Fibroblast of the aortic adventitia (primary cell): ENCODE results near the gene SLC9A9. TPM values are rescaled to one million over a fixed set of nuclear protein-coding genes. Genes with fewer than 3 reads are reported as not detected.
A peak's percentile ranks its signal among the peaks of the same experiment; 100 is the strongest.

Experiments
- DNase-seq: peaks from one replicate; pipeline ENCODE4 v3.0.0-alpha.2; 2010; ENCODE audit warnings: low read depth
- H3K4me3 ChIP-seq: 2 replicates; pipeline ENCODE4 v1.5.1; 2011; ENCODE audit warnings: low read depth, mild to moderate bottlenecking, control low read depth, low read length, moderate library complexity
- CTCF ChIP-seq: IDR thresholded peaks from 2 replicates; pipeline ENCODE4 v1.5.1; 2011; ENCODE audit warnings: mild to moderate bottlenecking, low read length, control low read depth, inconsistent platforms; ENCODE audit not compliant: insufficient read depth
- total RNA-seq: library from RNA; depleted of rRNA; stranded (reverse); fragments of >200 nt; gene quantifications from 2 replicates; pipeline ENCODE4 v1.2.3, GENCODE V29; 2012; ENCODE audit warnings: low replicate concordance

The SLC9A9 gene
- total RNA-seq, 1 donor = 23.8 TPM

- TF ChIP-seq CTCF = no peak
Measured at GRCh38 chr3:143727391-143727790, 120.9 kb downstream of the SLC9A9 start.

GRCh38 chr3:143726727-143727126 is 121.5 kb downstream of the SLC9A9 start:
- no peak for DNase-seq
- H3K4me3 ChIP-seq = no peak overlapping the region
- no peak for TF ChIP-seq CTCF

More at GRCh38 chr3:143727391-143727790, 120.9 kb downstream of the SLC9A9 start:
- no peak overlapping the region for H3K4me3 ChIP-seq
- DNase-seq = peak; percentile 28

- no peak overlapping the region for H3K4me3 ChIP-seq
- no peak for DNase-seq
- TF ChIP-seq CTCF = no peak
Measured at GRCh38 chr3:143720381-143720780, 127.9 kb downstream of the SLC9A9 start.

- no peak for TF ChIP-seq CTCF
- no peak for DNase-seq
- no peak overlapping the region for H3K4me3 ChIP-seq
Measured at GRCh38 chr3:143718463-143718862, 129.8 kb downstream of the SLC9A9 start.

GRCh38 chr3:143716731-143717130 is 131.5 kb downstream of the SLC9A9 start:
- DNase-seq = no peak
- no peak overlapping the region for H3K4me3 ChIP-seq
- TF ChIP-seq CTCF = no peak

- TF ChIP-seq CTCF = no peak
- DNase-seq = no peak
- no peak overlapping the region for H3K4me3 ChIP-seq
Measured at GRCh38 chr3:143712522-143712921, 135.7 kb downstream of the SLC9A9 start.

- TF ChIP-seq CTCF = no peak
- no peak overlapping the region for H3K4me3 ChIP-seq
- DNase-seq = no peak
Measured at GRCh38 chr3:143707848-143708247, 140.4 kb downstream of the SLC9A9 start.
